Heart left ventricle (tissue), 16 donors: ENCODE results near the gene RUNX1. TPM values are rescaled to one million over a fixed set of nuclear protein-coding genes. Genes with fewer than 3 reads are reported as not detected.

Experiments
- ATAC-seq, 4 donors: fragments of 200-7000 bp; cut with Tn5 transposase; one replicate each; pipeline ENCODE4 v1.9.1; 2020 to 2022; ENCODE audit warnings: moderate library complexity in 4 of 4, mild to moderate bottlenecking in 3 of 4, moderate number of reproducible peaks in 1 of 4
- DNase-seq, 5 donors: peaks; one replicate each; pipeline ENCODE4 v3.0.0-alpha.2; 2020
- H3K27ac ChIP-seq, 12 donors: fragments of 200-600 bp; sonication (generic) in 4 of 12; one replicate each; pipeline versions ENCODE4 v1.5.0 to v1.8.0; 2016 to 2022; ENCODE audit warnings: mild to moderate bottlenecking in 2 of 12
- H3K27me3 ChIP-seq, 9 donors: fragments of 200-600 bp; sonication (generic) in 2 of 9; one replicate each; pipeline versions ENCODE4 v1.5.1 to v1.8.0; 2016 to 2022; ENCODE audit warnings: mild to moderate bottlenecking in 3 of 9
- H3K36me3 ChIP-seq, 9 donors: fragments of 200-600 bp; sonication (generic) in 2 of 9; one replicate each; pipeline versions ENCODE4 v1.5.0 to v1.8.0; 2018 to 2022; ENCODE audit warnings: mild to moderate bottlenecking in 2 of 9
- H3K4me1 ChIP-seq, 12 donors: fragments of 200-600 bp; sonication (generic) in 4 of 12; one replicate each; pipeline versions ENCODE4 v1.5.0 to v1.8.0; 2016 to 2022; ENCODE audit warnings: mild to moderate bottlenecking in 3 of 12
- H3K4me3 ChIP-seq, 12 donors: fragments of 200-600 bp; sonication (generic) in 4 of 12; one replicate each; pipeline versions ENCODE4 v1.5.0 to v1.8.0; 2017 to 2022; ENCODE audit warnings: mild to moderate bottlenecking in 9 of 12, moderate library complexity in 4 of 12
- H3K9me3 ChIP-seq, 12 donors: fragments of 200-600 bp; sonication (generic) in 4 of 12; one replicate each; pipeline versions ENCODE4 v1.5.0 to v1.8.0; 2016 to 2022; ENCODE audit warnings: mild to moderate bottlenecking in 1 of 12
- CTCF ChIP-seq, 12 donors: fragments of 200-600 bp; sonication (generic) in 4 of 12; IDR thresholded peaks; one replicate each; pipeline versions ENCODE4 v1.5.0 to v1.8.0; 2018 to 2022; ENCODE audit warnings: antibody characterized with exemption in 12 of 12, mild to moderate bottlenecking in 5 of 12
- POLR2A ChIP-seq, 2 donors: fragments of 450-650 bp; IDR thresholded peaks; one replicate each; pipeline ENCODE4 v1.6.1; 2017; ENCODE audit warnings: antibody characterized with exemption in 2 of 2, mild to moderate bottlenecking in 2 of 2, moderate library complexity in 2 of 2
- WGBS, 4 donors: extraction: QIAGEN DNeasy Blood & Tissue Kit in 2 of 4; methylation state at CpG; one replicate each; pipeline versions ENCODE4 v1.1.5 to v1.1.7; 2013 to 2018; 5-methylcytosine and 5-hydroxymethylcytosine counted together
- intact Hi-C, 10 donors: fragments of 100-400 bp; cut with DNase I; formaldehyde crosslinking; loops; one replicate each; pipeline versions ENCODE4 v1.11.1 to v1.14.2; 2022
- polyA plus RNA-seq, 2 donors: library from polyadenylated mRNA; stranded (reverse); fragments of 200-250 nt; gene quantifications; one replicate each; pipeline ENCODE4 v1.2.3, GENCODE V29; 2013
- total RNA-seq, 9 donors: library from RNA; depleted of rRNA in 2 of 9; stranded (reverse); fragments of >200 nt in 2 of 9; fragmentation: NEBNext Ultra II Directional in 3 of 9; extraction: Animal tissue kit (Norgen Biotek cat#: 25700) in 3 of 9; gene quantifications; one replicate each; pipeline versions ENCODE4 v1.1.0 to v1.2.4, GENCODE V29; 2016 to 2023
- donor health status: ischemic (EF 13 %, LVEDD 7.1; RV severe dilation, severe dysfunction).
- donor health status: healthy with polysubstance abuse.
- donor health status: DM: no; HTN: yes; CAD: no.
- donor health status: DM: no; HTN: no; CAD: no.
- donor health status: ischemic (EF 25% LVEDD 6.9; RV normal size, moderate dysfunction).
- donor health status: ischemic (EF 25% LVEDD 5.7; RV mildly dilated, moderate dysfunction).
- donor health status: healthy.
- donor health status: DM: yes; HTN: yes; CAD: no.
- donor health status: ischemic (EF 35%, LVEDD 5.7; RV mildly dilated, moderate dysfunction).
- donor health status: nonischemic (EF 11% LVEDD 7.7; RV severe dilation, severe dysfunction).
- donor health status: DM: yes; HTN: yes; CAD: no.
- donor health status: PGD.
- donor health status: ischemic (EF 29% LVEDD 5.4; RV normal size, mild dysfunction).
- donor health status: nonischemic (EF 23%, LVEDD 6.1; RV moderate dilation, normal function).

Gene RUNX1
- total and polyA plus RNA-seq, 11 donors, result 0.61 to 54.5 (median 4.1) TPM

- H3K4me1 ChIP-seq, result peaks cover 0 to 61% (median 0%) of the 10 kb centered on the region in 12 donors
- H3K36me3 ChIP-seq, result peaks cover 0 to 97% (median 9%) of the 10 kb centered on the region in 9 donors
- DNase-seq (no peak), ATAC-seq (peak in 3 of 4 donors; percentile 18 to 61 (median 45))
- TF ChIP-seq CTCF (IDR thresholded peaks at IDR 0.05) (no peak), POLR2A (IDR thresholded peaks at IDR 0.05) (no peak)
- WGBS, 4 donors, result 76 to 81% (median 79%) methylated on average over 3 of the region's 3 CpGs
- peaks cover 0 to 12% (median 0%) of the 10 kb centered on the region in 12 donors for H3K9me3 ChIP-seq
- no peaks in the 10 kb centered on the region for H3K27me3 ChIP-seq
- peak overlapping the region in 1 of 12 donors; percentile 65 for H3K27ac ChIP-seq
- H3K4me3 ChIP-seq, result no peak overlapping the region
- intact Hi-C loops, result no loop called here
Observed at GRCh38 chr21:34826836-34827235, 222.3 kb downstream of the RUNX1 start.

DNA sequence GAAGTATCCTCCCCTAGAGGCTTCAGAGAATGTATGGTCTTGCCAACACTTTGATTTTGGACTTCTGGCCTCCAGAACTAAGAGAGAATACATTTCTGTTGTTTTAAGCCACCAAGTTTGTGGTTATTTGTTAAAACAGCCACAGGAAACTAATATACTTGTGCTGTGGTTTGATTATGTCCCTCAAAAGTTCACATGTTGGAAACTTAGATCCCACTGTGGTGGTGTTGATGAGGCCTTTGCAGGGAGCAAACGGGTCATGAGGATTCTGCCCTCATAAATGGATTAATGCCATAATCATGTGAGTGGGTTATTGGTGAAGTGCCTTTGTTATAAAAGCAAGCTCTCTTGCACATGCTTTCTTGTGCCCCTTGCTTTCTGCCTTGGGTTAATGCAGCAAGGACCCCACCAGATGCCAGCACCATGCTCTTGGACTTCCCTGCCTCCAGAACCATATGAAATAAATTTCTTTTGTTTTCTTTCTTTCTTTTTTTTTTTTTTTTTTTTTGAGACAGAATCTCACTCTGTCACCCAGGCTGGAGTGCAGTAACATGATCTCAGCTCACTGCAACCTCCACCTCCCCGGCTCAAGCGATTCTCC lies 223.1 kb downstream of the RUNX1 start:
- no peaks in the 10 kb centered on the region for H3K27me3 ChIP-seq
- peaks cover 0 to 53% (median 0%) of the 10 kb centered on the region in 12 donors for H3K4me1 ChIP-seq
- DNase-seq (no peak), ATAC-seq (no peak)
- H3K27ac ChIP-seq, result no peak overlapping the region
- H3K4me3 ChIP-seq, result no peak overlapping the region
- intact Hi-C loops, result no loop called here
- no peak for TF ChIP-seq CTCF (IDR thresholded peaks at IDR 0.05)
- TF ChIP-seq POLR2A (IDR thresholded peaks at IDR 0.05), result no peak
- peaks cover 0 to 97% (median 5%) of the 10 kb centered on the region in 9 donors for H3K36me3 ChIP-seq
- peaks cover 0 to 12% (median 0%) of the 10 kb centered on the region in 12 donors for H3K9me3 ChIP-seq
- WGBS, 4 donors, result 71 to 88% (median 79%) methylated on average over 3 of the region's 3 CpGs

GRCh38 chr21:34825101-34825500 lies 224.0 kb downstream of the RUNX1 start:
- intact Hi-C loops, result no loop called here
- no peak overlapping the region for H3K4me3 ChIP-seq

More at GRCh38 chr21:34825101-34825500, 224.0 kb downstream of the RUNX1 start:
- H3K9me3 ChIP-seq, result peaks cover 0 to 12% (median 0%) of the 10 kb centered on the region in 12 donors
- DNase-seq, result no peak
- no peaks in the 10 kb centered on the region for H3K27me3 ChIP-seq
- TF ChIP-seq POLR2A (IDR thresholded peaks at IDR 0.05) (no peak), CTCF (IDR thresholded peaks at IDR 0.05) (no peak)
- ATAC-seq, result no peak
- WGBS, 4 donors, result 78 to 91% (median 90%) methylated on average over 3 of the region's 3 CpGs
- H3K4me1 ChIP-seq, result peaks cover 0 to 44% (median 0%) of the 10 kb centered on the region in 12 donors
- H3K36me3 ChIP-seq, result peaks cover 0 to 97% (median 5%) of the 10 kb centered on the region in 9 donors
- no peak overlapping the region for H3K27ac ChIP-seq
